Epithelial cell of esophagus (primary cell): Measurements from ENCODE around the gene PLXNA2.

Experiments used
- DNase-seq: peaks from one replicate; pipeline ENCODE4 v3.0.0; 2010; ENCODE audit warnings: low read depth
- H3K4me3 ChIP-seq: 2 replicates; pipeline ENCODE4 v1.5.1; 2011; ENCODE audit warnings: mild to moderate bottlenecking, low read length, control low read depth
- TF ChIP-seq, protein P1 (sequence below): IDR thresholded peaks from 2 replicates; pipeline ENCODE4 v1.5.1; 2011; ENCODE audit warnings: low read depth, mild to moderate bottlenecking, low read length, control low read depth, inconsistent platforms; ENCODE audit not compliant: insufficient read depth; ENCODE audit errors: missing control alignments

Gene PLXNA2

GRCh38 chr1:208080396-208081286, 163.5 kb downstream of the PLXNA2 start:
- TF ChIP-seq, protein P1, sequence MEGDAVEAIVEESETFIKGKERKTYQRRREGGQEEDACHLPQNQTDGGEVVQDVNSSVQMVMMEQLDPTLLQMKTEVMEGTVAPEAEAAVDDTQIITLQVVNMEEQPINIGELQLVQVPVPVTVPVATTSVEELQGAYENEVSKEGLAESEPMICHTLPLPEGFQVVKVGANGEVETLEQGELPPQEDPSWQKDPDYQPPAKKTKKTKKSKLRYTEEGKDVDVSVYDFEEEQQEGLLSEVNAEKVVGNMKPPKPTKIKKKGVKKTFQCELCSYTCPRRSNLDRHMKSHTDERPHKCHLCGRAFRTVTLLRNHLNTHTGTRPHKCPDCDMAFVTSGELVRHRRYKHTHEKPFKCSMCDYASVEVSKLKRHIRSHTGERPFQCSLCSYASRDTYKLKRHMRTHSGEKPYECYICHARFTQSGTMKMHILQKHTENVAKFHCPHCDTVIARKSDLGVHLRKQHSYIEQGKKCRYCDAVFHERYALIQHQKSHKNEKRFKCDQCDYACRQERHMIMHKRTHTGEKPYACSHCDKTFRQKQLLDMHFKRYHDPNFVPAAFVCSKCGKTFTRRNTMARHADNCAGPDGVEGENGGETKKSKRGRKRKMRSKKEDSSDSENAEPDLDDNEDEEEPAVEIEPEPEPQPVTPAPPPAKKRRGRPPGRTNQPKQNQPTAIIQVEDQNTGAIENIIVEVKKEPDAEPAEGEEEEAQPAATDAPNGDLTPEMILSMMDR = no peak
- H3K4me3 ChIP-seq = no peak overlapping the region
- no peak for DNase-seq

DNA sequence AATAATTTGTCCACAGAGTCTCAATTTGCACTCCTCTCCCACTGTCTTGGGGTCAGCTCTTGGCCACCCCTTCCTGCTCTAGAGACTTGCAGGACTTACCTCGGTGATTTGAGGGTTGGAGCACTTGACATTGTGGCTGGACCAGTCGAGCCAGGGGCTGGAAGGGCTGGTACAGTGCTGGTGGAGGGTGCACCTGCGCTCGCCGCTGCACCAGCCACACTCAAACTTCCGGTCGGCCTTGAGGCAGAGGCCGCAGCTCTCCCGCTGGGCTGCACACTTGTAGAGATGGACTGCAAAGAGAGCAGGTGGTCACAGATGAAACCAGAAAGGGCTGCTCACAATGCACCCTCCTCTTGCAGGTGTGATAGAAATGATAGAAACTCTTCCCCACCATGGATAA, 165.0 kb downstream of the PLXNA2 start:
- H3K4me3 ChIP-seq = no peak overlapping the region
- DNase-seq = no peak
- TF ChIP-seq, protein P1 = no peak

GRCh38 chr1:208078752-208079151, 165.4 kb downstream of the PLXNA2 start:
- no peak overlapping the region for H3K4me3 ChIP-seq
- no peak for DNase-seq
- TF ChIP-seq, protein P1 = no peak

DNA sequence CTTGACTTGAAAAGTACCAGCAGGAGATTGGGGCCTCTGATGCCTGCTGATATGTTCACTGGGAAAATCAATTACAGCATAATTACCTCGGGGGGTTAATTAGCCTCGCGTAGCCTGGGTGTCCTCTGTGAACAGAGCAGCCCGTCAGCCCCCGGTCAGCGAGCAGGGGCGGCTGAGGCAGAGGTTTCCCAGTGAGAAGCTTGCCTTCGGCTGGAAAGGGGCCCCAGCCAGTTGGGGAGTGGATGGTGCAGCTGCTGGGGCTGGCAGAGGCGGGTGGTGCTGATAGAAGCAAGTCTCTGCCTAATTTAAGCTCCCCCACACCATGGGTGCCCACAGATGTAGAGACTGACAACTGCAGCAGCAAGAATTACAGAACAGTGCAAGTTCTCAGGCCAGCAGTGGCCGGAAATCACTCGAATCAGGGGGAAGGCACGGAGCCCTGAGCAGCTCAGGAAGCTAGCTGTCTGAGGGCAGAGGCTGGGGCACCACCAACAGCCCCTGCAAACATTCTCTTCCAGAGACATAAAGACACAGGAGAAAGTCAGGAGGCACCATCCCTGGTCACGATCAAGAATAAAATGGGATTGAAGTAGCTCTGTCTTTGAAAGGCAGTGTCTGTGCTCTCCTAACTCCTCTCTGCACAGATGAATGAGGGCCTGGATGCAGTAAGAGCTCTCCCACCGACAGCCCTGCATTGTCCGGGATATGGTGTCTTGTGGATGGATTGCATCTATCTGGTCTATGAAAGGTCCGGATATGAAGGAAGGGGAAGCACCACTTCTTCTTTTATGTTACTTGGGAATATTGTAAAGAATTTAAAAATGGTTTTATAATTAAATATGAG, 166.7 kb downstream of the PLXNA2 start:
- TF ChIP-seq, protein P1 = no peak
- no peak overlapping the region for H3K4me3 ChIP-seq
- no peak for DNase-seq

GRCh38 chr1:208074353-208074752, 169.8 kb downstream of the PLXNA2 start:
- TF ChIP-seq, protein P1 = no peak
- H3K4me3 ChIP-seq = no peak overlapping the region
- DNase-seq = no peak

GRCh38 chr1:208071435-208072031, 172.7 kb downstream of the PLXNA2 start:
- no peak overlapping the region for H3K4me3 ChIP-seq
- DNase-seq = no peak
- TF ChIP-seq, protein P1 = no peak
